KMS-11 (cell line): ENCODE results near the gene ATP8A2.
A peak's percentile ranks its signal among the peaks of the same experiment; 100 is the strongest.

Experiments
- H2AFZ ChIP-seq: fragments of 200-600 bp; sonication (generic); 2 replicates; pipeline ENCODE4 v1.6.1; 2016; ENCODE audit warnings: antibody characterized with exemption, mixed run types, low read depth
- H3K27ac ChIP-seq: fragments of 200-600 bp; sonication (generic); 2 replicates; pipeline ENCODE4 v1.6.1; 2016; ENCODE audit warnings: mild to moderate bottlenecking, mixed run types
- H3K27me3 ChIP-seq: fragments of 200-600 bp; sonication (generic); 2 replicates; pipeline ENCODE4 v1.6.1; 2017; ENCODE audit warnings: mild to moderate bottlenecking, low read depth, mixed run types, moderate library complexity; ENCODE audit not compliant: insufficient read depth
- H3K36me3 ChIP-seq: fragments of 200-600 bp; sonication (generic); 2 replicates; pipeline ENCODE4 v1.6.1; 2017; ENCODE audit warnings: mild to moderate bottlenecking, mixed run types; ENCODE audit not compliant: insufficient read depth
- H3K4me1 ChIP-seq: fragments of 200-600 bp; sonication (generic); 2 replicates; pipeline ENCODE4 v1.6.1; 2016; ENCODE audit warnings: mild to moderate bottlenecking, low read depth, mixed run types; ENCODE audit not compliant: poor library complexity, severe bottlenecking
- H3K4me2 ChIP-seq: fragments of 200-600 bp; sonication (generic); 2 replicates; pipeline ENCODE4 v1.7.0; 2016; ENCODE audit warnings: mild to moderate bottlenecking, mixed run types
- H3K4me3 ChIP-seq: fragments of 200-600 bp; sonication (generic); IDR thresholded peaks from 2 replicates; pipeline ENCODE4 v1.6.1; 2017; ENCODE audit warnings: low read depth, low read length, mixed read lengths; ENCODE audit not compliant: insufficient read depth
- H3K79me2 ChIP-seq: fragments of 200-600 bp; sonication (generic); 2 replicates; pipeline ENCODE4 v1.6.1; 2016; ENCODE audit warnings: low read depth, mixed run types; ENCODE audit not compliant: insufficient read depth
- H3K9ac ChIP-seq: fragments of 200-600 bp; sonication (generic); 2 replicates; pipeline ENCODE4 v1.6.1; 2016; ENCODE audit warnings: mild to moderate bottlenecking, mixed run types
- H4K20me1 ChIP-seq: fragments of 200-600 bp; sonication (generic); 2 replicates; pipeline ENCODE4 v1.6.1; 2016; ENCODE audit warnings: mild to moderate bottlenecking, mixed run types; ENCODE audit not compliant: insufficient read depth
- TF ChIP-seq, protein P1 (sequence below): fragments of 200-600 bp; sonication (generic); conservative IDR thresholded peaks from 2 replicates; pipeline ENCODE4 v1.6.1; 2017; ENCODE audit warnings: low read depth, mild to moderate bottlenecking, antibody characterized with exemption, low read length, moderate library complexity, mixed read lengths

ATP8A2 gene

DNA sequence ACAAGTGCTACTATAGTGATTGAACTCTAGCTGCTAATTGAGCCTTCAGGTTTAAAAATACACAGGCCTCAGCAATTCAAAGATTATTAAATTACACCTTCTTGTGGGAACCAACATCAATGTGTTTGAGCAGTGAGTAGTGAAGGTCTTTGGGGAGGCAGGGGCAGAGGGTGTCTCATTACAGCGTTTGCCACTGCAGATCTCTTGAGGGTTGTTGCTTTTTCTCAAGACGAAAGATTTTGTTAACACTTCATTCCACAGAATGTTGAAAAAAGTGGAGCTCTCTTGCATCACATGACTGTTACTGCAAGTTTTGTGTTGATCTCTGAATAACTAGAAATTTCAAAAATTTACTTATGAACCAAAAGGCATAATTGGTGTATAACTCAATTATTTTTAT, 253.6 kb downstream of the ATP8A2 start:
- Histone ChIP-seq H3K27ac (no peak overlapping the region), H2AFZ (no peak overlapping the region), H3K79me2 (no peaks in the 10 kb centered on the region), H4K20me1 (no peaks in the 10 kb centered on the region), H3K9ac (no peak overlapping the region), H3K4me1 (peaks cover 17% of the 10 kb centered on the region), H3K4me3 (no peak overlapping the region), H3K36me3 (no peaks in the 10 kb centered on the region), H3K4me2 (no peak overlapping the region), H3K27me3 (no peaks in the 10 kb centered on the region)
- TF ChIP-seq, protein P1, sequence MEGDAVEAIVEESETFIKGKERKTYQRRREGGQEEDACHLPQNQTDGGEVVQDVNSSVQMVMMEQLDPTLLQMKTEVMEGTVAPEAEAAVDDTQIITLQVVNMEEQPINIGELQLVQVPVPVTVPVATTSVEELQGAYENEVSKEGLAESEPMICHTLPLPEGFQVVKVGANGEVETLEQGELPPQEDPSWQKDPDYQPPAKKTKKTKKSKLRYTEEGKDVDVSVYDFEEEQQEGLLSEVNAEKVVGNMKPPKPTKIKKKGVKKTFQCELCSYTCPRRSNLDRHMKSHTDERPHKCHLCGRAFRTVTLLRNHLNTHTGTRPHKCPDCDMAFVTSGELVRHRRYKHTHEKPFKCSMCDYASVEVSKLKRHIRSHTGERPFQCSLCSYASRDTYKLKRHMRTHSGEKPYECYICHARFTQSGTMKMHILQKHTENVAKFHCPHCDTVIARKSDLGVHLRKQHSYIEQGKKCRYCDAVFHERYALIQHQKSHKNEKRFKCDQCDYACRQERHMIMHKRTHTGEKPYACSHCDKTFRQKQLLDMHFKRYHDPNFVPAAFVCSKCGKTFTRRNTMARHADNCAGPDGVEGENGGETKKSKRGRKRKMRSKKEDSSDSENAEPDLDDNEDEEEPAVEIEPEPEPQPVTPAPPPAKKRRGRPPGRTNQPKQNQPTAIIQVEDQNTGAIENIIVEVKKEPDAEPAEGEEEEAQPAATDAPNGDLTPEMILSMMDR: no peak

DNA sequence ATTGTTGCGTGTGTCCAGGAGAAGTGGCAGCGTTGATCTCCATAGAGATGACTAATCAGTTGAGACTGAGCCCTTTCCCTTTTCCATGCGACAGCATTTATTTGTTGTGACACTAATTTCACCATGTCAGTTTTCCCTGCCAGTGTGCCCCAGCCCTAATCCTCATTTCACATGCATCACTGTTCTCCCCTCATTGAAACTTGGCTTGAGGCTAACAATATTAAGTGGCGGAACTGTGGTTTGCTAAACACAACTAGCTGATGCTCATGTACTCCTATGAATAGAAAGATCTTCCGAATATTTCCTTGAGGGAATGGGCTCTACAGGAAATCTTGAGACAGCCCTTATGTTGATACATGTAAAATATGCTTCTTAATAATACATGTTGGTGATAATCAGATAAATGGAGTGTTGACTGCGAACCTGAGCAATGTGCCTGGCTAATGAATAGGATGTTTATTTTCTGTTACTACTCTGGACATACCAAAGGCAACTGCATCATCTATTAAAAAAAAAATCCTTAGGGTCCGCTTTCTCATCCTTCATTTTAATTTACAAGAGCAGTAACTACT, 258.6 kb downstream of the ATP8A2 start:
- Histone ChIP-seq H3K4me2 (peak overlapping the region; percentile 78), H3K4me1 (peaks cover 37% of the 10 kb centered on the region), H3K79me2 (no peaks in the 10 kb centered on the region), H3K4me3 (no peak overlapping the region), H3K36me3 (no peaks in the 10 kb centered on the region), H3K27me3 (no peaks in the 10 kb centered on the region), H3K9ac (no peak overlapping the region; the same call in 1 of the 2 replicates), H3K27ac (peak overlapping the region; percentile 79), H4K20me1 (no peaks in the 10 kb centered on the region), H2AFZ (peak overlapping the region; percentile 22; the same call in 1 of the 2 replicates)
- TF ChIP-seq, protein P1: no peak

DNA sequence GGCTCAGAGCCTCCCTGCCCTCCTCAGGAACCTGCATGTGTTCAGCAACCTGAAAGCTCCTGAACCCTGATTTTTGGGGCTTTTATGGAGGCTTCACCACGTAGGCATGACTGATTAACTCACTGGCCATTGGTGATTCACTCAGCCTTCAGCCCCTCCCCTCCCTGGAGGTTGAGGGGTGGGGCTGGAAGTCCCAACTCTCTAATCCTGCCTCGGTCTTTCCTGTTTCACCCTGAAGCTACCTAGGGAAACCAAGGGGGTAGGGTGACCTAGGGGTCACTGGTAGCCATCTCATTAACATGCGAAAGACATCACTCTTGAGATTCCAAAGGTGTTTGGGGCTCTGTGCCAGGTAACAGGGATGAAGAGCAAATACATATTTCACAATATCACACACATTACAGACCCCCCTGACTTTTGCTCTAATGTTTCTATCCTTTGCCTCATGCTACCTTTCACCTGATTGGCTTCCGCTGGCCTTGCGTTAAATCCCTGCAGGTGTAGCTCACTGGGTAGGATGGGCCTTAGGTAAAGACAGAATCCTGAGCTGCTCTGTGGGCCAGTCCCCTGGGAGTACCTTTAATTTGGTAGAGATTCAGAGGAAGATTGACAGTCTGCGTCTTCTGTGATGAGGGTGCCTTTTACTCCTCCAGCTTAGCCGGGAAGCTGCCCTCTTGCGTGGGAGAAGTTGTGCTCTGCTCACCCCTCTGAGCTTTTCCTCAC, 260.6 kb downstream of the ATP8A2 start:
- Histone ChIP-seq H3K27ac (no peak overlapping the region), H3K79me2 (no peaks in the 10 kb centered on the region), H3K4me3 (no peak overlapping the region), H3K36me3 (no peaks in the 10 kb centered on the region), H3K9ac (no peak overlapping the region), H3K4me2 (no peak overlapping the region), H2AFZ (no peak overlapping the region), H3K27me3 (no peaks in the 10 kb centered on the region), H3K4me1 (peaks cover 37% of the 10 kb centered on the region), H4K20me1 (no peaks in the 10 kb centered on the region)
- TF ChIP-seq, protein P1: no peak

DNA sequence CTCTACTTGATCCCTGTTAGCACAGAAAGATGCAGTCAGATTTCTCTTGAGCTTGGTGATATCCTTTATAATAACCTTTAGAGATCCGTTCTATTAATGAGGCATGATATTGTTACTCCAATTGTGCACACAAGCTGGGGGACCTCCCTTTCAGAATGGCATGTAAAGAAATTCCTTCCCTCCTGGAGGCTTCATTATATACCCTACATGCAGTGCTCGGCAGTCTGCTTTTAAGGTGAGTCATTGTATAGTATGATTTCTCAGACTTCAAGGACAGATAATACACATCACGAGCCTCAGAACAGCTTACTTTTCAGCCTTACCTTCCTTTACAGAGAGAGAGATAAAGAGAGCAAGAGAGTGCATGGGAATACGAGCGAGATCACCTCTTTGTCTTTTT, 261.3 kb downstream of the ATP8A2 start:
- H3K27me3 ChIP-seq: no peaks in the 10 kb centered on the region
- peaks cover 37% of the 10 kb centered on the region for H3K4me1 ChIP-seq
- H3K79me2 ChIP-seq: no peaks in the 10 kb centered on the region
- H4K20me1 ChIP-seq: no peaks in the 10 kb centered on the region
- no peak overlapping the region for H2AFZ ChIP-seq
- no peak overlapping the region for H3K9ac ChIP-seq
- no peaks in the 10 kb centered on the region for H3K36me3 ChIP-seq
- TF ChIP-seq, protein P1: no peak
- no peak overlapping the region for H3K4me2 ChIP-seq
- no peak overlapping the region for H3K27ac ChIP-seq
- no peak overlapping the region for H3K4me3 ChIP-seq
